HG02763 (cell line): ENCODE results near the gene SF1.

ENCODE experiments used
- ATAC-seq: cut with Tn5 transposase; IDR thresholded peaks from one replicate; pipeline ENCODE4 v1.9.1; 2021; ENCODE audit warnings: mild to moderate bottlenecking, moderate library complexity; ENCODE audit not compliant: unreplicated experiment

Gene SF1

DNA sequence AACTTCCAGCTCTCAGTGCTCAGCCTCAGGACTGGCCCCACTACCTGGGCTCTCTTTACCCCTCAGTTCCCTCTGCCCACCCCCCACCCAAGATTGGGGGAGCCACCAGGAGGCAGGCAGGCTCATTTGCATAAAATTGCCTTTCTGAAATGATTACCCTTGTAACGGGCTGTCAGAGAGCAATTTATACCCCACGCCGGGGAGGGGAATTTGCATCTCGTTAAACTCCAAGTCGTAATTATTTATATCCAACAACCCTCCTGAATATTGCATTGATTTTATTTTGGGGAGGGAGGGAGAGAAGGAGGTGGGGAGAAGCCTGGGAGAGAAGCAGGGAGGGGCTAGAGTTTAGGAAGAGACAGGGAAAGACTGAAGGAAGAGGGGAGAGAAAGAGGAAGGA is 63.7 kb downstream of the SF1 start:
- no peak for ATAC-seq
